HG03378 (cell line): ENCODE measurements around the gene CNPPD1.

Experiments used
- ATAC-seq: cut with Tn5 transposase; IDR thresholded peaks from one replicate; pipeline ENCODE4 v1.9.1; 2021; ENCODE audit warnings: mild to moderate bottlenecking, moderate library complexity; ENCODE audit not compliant: unreplicated experiment

The CNPPD1 gene

GRCh38 chr2:219163156-219163555 lies 13.6 kb downstream of the CNPPD1 start:
- ATAC-seq: no peak

DNA sequence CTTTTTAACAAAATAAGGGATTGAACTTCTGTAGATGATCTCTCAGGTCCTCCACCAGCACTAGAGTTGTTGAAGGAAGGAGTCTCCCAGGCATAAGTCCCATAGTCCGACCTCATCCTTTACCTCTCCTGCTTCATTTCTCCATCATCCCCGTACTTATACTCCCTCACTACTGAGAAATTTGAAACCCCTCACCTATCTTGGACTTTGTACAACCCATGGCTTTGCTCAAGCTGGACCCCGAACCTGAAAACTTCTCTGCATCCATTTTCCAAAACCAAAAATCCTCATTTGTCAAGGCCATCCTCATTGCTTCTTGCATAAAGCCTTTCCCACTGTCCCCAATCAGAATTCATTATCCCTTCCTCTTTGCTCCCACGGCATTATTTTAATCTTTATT lies 15.6 kb downstream of the CNPPD1 start:
- no peak for ATAC-seq

- peak; percentile 73 for ATAC-seq
These were observed 16.3 kb downstream of the CNPPD1 start, which contains the start of gene NHEJ1 for GRCh38 chr2:219160186-219161017. Gene NHEJ1, minus strand, starts transcription at chr2:219160815. Its CDS starts 2,453 bp downstream, at chr2:219158362.

GRCh38 chr2:219159771-219160185 lies 16.9 kb downstream of the CNPPD1 start:
- peak; percentile 1 for ATAC-seq

DNA sequence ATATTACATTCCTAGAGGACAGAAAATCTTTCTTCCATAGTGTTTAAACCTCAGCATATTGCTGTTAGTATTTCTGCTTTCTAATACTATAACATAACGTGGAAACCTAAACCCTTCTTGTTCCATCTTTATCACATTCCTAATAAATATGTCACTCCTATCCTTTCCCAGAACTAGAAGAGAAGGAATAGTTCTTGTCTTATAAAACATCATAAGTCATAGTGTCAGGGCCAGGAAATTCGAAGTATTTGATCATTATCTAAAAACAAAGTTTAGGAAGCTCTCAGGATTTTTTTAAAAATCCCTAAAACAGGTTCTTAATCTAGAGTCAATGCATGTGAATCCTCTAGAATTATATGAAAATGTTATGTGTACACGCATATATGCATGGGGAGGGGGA lies 18.1 kb downstream of the CNPPD1 start:
- ATAC-seq: no peak

GRCh38 chr2:219158025-219158424 lies 18.7 kb downstream of the CNPPD1 start:
- ATAC-seq: no peak

DNA sequence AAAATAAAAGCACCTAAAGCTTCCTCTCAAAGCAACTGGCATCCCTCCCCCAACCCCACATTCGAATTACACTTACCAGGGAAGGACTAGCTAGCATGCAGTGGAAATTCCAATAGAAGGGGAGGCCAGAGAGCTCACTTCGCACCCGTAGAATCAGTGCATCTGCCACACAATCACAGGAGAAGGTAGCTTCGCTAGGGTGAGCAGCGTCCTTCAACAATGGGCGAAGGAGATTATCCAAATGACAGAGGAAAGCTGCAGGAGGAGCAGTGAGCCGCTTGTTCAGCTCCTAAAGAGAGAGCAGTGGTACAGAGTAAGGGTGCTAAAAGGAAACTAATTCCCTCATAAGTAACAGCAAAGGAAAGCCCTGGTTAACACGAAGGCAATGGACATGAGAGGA lies 19.3 kb downstream of the CNPPD1 start:
- ATAC-seq: no peak

DNA sequence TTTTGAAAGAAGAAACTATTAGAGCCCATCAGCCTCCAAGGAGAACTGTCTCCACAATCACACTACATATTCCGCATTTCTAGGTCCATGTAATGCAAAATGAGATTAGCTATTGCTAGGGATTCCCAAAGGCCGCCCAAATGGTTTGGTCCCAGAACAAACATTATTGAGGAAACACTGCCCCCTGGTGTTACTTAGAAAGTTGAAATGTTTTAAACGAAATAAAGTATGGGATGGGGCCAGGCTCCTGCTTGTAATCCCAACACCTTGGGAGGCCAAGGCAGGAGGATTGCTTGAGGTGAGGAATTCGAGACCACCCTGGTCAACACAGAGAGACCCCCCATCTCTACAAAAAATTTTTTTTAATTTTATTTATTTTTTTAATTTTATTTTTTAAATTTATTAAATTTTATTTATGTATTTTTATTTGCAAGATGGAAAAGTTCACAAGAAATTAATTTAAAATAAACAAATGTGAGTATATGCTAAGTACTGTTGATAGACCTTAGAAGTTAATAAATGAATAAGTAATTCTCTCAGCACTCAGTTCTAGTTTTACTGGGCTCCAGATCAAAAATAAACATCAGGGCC lies 21.6 kb downstream of the CNPPD1 start:
- no peak for ATAC-seq

- ATAC-seq: no peak
These were observed 27.1 kb downstream of the CNPPD1 start for GRCh38 chr2:219149667-219150066.

DNA sequence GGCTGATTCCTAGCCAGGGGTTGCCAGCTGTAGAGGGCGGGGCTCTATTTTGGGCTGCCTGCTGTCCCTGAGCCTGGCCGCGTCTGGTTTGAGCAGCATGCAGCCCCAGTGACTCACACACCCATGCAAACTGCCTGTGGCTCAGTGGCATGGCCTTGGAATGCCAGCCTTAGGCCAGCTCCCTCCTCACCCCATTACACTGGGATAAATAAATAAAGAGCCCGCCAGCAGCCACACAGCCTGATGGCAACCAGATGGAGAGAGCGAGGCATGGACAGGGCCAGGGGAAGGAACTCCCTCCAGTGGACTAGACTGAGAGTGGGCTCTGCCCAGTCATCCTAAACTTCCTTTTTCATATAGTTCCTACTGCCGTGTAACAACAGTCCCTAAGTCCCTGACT lies 34.4 kb downstream of the CNPPD1 start:
- ATAC-seq: no peak

DNA sequence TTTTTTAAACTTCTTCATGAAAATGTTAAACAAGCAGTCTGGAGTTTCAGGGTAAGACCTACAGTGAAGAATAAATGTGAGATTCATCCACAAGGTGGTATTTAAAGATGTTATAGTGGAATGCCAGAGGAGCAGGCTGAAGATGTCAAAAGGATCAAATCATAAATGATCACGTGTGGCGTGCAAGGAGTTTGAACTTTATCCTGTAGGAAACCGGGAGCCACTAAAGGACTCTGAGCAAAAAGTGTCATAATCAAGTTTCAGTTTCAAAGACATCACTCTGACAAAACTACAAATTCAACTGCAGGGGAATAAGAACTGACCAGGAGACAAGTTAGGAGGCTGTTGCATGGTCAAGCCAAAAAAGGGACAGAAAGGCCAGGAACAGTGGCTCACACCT lies 36.0 kb downstream of the CNPPD1 start:
- no peak for ATAC-seq

- ATAC-seq: no peak
These were observed 42.7 kb downstream of the CNPPD1 start for GRCh38 chr2:219133976-219134375.

DNA sequence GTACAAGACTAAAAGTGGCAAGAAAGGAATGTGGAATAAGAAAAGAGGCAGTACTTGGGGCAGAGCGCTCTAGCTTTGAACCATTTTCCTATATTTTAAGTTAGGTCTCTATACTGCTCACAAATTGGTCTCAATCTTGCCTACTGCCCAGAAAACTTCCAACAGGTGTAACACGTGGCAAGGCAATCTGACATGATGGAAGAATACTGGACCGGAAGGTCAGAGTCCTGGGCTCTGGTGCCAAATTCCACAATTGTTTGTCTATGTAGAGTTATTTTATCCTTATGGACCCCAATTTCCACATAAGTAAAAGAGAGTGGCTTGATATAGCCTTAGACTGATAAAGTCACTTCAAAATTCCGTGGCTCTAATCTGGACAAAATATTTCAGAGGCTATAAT lies 45.0 kb downstream of the CNPPD1 start:
- ATAC-seq: no peak

DNA sequence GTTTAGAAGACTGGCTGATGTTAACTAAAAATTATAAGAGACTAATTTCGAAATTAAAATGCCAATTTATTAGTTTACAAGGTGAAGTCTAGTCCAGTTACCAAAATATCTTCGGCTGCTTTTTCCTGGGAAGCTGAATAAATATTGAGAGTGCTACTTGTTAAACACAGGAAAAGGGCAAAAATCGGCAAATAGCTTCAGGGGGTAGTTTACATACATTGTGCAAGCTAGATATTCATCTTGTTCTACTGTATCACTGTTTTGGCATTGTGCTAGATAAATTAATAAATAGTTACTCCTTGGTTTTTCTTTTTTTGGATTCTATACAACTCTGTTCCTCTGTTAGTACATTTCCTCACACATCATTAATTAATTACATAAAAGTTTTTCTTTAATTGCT lies 45.4 kb downstream of the CNPPD1 start:
- ATAC-seq: no peak

GRCh38 chr2:219129589-219129988 lies 47.1 kb downstream of the CNPPD1 start:
- ATAC-seq: no peak

- ATAC-seq: no peak
These were observed 48.3 kb downstream of the CNPPD1 start for GRCh38 chr2:219128396-219128795.

DNA sequence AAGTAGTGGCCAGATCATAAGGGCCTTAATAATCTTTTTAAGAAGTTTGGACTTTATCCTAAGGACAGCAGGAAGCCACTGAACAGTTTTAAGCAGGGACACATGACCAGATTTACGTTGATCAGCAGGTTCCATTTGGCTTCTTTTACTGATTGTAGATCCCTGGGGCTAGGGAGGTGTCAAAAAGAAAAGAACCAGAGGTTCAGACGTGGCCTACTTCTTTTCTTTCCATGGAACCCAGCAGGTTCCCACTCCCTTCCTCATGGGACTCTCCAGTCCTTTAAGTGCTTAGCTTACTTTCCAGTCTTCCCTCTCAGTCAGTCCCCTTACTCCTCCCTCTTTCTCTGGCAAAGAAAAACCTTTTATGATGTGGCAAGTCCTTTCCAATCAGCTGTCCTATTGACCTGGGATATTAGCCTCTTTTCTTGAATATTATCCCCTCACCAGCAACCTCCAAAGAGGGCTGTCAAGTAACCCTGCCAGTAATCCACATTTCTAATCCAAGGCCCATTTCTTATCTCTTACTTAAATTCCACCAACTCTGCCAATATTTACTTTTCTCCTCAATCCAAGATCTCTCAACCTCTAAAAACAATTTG lies 49.6 kb downstream of the CNPPD1 start:
- ATAC-seq: no peak

GRCh38 chr2:219126555-219126954 lies 50.2 kb downstream of the CNPPD1 start:
- no peak for ATAC-seq

DNA sequence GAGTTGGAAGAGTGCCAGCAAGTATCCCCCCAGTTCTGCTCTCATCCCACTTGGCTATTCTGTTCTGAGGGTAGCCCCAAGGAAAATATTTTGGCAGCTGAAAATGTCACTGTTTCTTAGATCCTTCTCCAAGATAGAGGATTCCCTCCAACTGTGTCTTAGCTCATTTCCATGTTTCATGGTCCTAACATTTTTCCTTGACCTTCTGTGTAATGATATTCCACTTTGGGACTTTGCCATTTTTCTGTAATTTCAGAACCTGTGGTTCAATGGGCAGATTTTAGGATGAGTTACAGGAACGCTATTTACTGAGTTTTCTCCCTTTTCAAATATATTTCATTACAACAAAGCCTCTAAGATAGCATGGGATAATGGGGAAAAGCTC lies 50.8 kb downstream of the CNPPD1 start:
- ATAC-seq: no peak

DNA sequence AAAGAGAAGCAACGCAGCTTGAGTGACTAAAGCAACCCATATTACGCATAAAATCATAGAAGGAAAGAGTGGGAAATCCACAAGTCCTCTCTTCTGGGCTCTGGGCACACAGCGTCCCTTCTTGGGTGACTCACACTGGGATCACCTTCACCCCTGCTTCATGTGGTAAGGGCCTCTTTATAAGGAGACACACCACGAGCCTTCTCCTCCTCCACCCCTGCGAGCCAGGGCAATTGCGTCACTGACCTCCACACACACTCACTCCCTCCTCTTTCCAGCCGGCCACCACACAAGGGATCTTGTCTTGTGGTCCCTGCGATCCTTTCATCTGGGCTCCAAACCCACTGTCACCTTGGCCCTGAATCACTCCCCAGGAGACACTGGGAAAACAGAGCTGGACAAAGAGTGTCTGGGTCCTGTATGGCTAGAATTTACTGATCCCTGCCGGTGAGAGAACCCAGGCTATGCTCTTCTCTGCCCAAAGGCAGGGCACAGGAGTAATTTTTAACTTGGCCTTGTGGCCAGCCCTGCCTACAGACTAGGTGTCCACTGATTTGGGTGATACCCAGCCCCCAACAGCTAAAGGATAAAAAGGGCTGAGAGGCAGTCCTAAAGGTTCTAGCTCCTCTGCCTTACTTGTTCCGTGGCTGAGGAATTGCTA lies 51.4 kb downstream of the CNPPD1 start:
- no peak for ATAC-seq

GRCh38 chr2:219124381-219125110 lies 52.2 kb downstream of the CNPPD1 start:
- ATAC-seq: no peak
